ENCODE measurements around the gene GLIPR1L2. TPM values are rescaled to one million over a fixed set of nuclear protein-coding genes. Genes with fewer than 3 reads are reported as not detected.
"Not testable (repeated sequence)": the region's sequence is repeated elsewhere in the genome, so short reads cannot be mapped to it uniquely, and the experiment has no call there.

Gene GLIPR1L2
- total RNA-seq, 1 donor: 0.36 TPM

GRCh38 chr12:75437564-75437963 is 46.7 kb downstream of the GLIPR1L2 start:
- H3K4me1 ChIP-seq (ENCODE audit: insufficient read depth, low read length): peaks cover 15% of the 10 kb centered on the region
- H3K4me2 ChIP-seq (ENCODE audit: insufficient read depth, low read length): no peak overlapping the region
- no peaks in the 10 kb centered on the region for H3K27me3 ChIP-seq (ENCODE audit: insufficient read depth, low read length)
- H2AFZ ChIP-seq (ENCODE audit: low read length): no peak overlapping the region
- TF ChIP-seq CTCF (IDR thresholded peaks at IDR 0.05; ENCODE audit: extremely low read depth, low read depth, low read length): peak; percentile 50
- no peak overlapping the region for H3K4me3 ChIP-seq (ENCODE audit: insufficient read depth, low read length)
- H4K20me1 ChIP-seq (ENCODE audit: insufficient read depth, low read length): no peaks in the 10 kb centered on the region
- DNase-seq (ENCODE audit: insufficient read length, low spot score, missing footprints): peak; percentile 30
- no peaks in the 10 kb centered on the region for H3K79me2 ChIP-seq (ENCODE audit: insufficient read depth, low read length)
- H3K27ac ChIP-seq (ENCODE audit: low read depth, low read length): no peak overlapping the region
- H3K36me3 ChIP-seq (ENCODE audit: insufficient read depth, low read length): no peaks in the 10 kb centered on the region
- H3K9me3 ChIP-seq (ENCODE audit: low read depth, low read length): no peaks in the 10 kb centered on the region

GRCh38 chr12:75438059-75438754 is 47.3 kb downstream of the GLIPR1L2 start:
- DNase-seq (ENCODE audit: insufficient read length, low spot score, missing footprints): peak; percentile 11
- Histone ChIP-seq H3K36me3 (ENCODE audit: insufficient read depth, low read length) (no peaks in the 10 kb centered on the region), H3K79me2 (ENCODE audit: insufficient read depth, low read length) (no peaks in the 10 kb centered on the region), H3K4me1 (ENCODE audit: insufficient read depth, low read length) (peaks cover 15% of the 10 kb centered on the region), H3K4me3 (ENCODE audit: insufficient read depth, low read length) (no peak overlapping the region), H4K20me1 (ENCODE audit: insufficient read depth, low read length) (no peaks in the 10 kb centered on the region), H3K9me3 (ENCODE audit: low read depth, low read length) (no peaks in the 10 kb centered on the region), H2AFZ (ENCODE audit: low read length) (no peak overlapping the region), H3K27ac (ENCODE audit: low read depth, low read length) (no peak overlapping the region), H3K27me3 (ENCODE audit: insufficient read depth, low read length) (no peaks in the 10 kb centered on the region), H3K4me2 (ENCODE audit: insufficient read depth, low read length) (no peak overlapping the region)
- TF ChIP-seq CTCF (IDR thresholded peaks at IDR 0.05; ENCODE audit: extremely low read depth, low read depth, low read length): no peak

- Histone ChIP-seq H3K4me2 (ENCODE audit: insufficient read depth, low read length) (no peak overlapping the region), H3K9me3 (ENCODE audit: low read depth, low read length) (no peaks in the 10 kb centered on the region), H3K4me1 (ENCODE audit: insufficient read depth, low read length) (peaks cover 22% of the 10 kb centered on the region), H3K27me3 (ENCODE audit: insufficient read depth, low read length) (no peaks in the 10 kb centered on the region), H4K20me1 (ENCODE audit: insufficient read depth, low read length) (no peaks in the 10 kb centered on the region), H3K27ac (ENCODE audit: low read depth, low read length) (no peak overlapping the region), H2AFZ (ENCODE audit: low read length) (no peak overlapping the region), H3K79me2 (ENCODE audit: insufficient read depth, low read length) (no peaks in the 10 kb centered on the region), H3K4me3 (ENCODE audit: insufficient read depth, low read length) (no peak overlapping the region), H3K36me3 (ENCODE audit: insufficient read depth, low read length) (no peaks in the 10 kb centered on the region)
- peak; percentile 3 for DNase-seq (ENCODE audit: insufficient read length, low spot score, missing footprints)
- TF ChIP-seq CTCF (IDR thresholded peaks at IDR 0.05; ENCODE audit: extremely low read depth, low read depth, low read length): no peak
Measured at GRCh38 chr12:75439048-75439447, 48.2 kb downstream of the GLIPR1L2 start.

GRCh38 chr12:75439930-75440329 is 49.0 kb downstream of the GLIPR1L2 start:
- DNase-seq (ENCODE audit: insufficient read length, low spot score, missing footprints): no peak
- Histone ChIP-seq H2AFZ (ENCODE audit: low read length) (no peak overlapping the region), H3K27me3 (ENCODE audit: insufficient read depth, low read length) (no peaks in the 10 kb centered on the region), H3K79me2 (ENCODE audit: insufficient read depth, low read length) (no peaks in the 10 kb centered on the region), H3K4me1 (ENCODE audit: insufficient read depth, low read length) (peaks cover 30% of the 10 kb centered on the region), H3K4me3 (ENCODE audit: insufficient read depth, low read length) (no peak overlapping the region), H4K20me1 (ENCODE audit: insufficient read depth, low read length) (no peaks in the 10 kb centered on the region), H3K4me2 (ENCODE audit: insufficient read depth, low read length) (no peak overlapping the region), H3K27ac (ENCODE audit: low read depth, low read length) (no peak overlapping the region), H3K36me3 (ENCODE audit: insufficient read depth, low read length) (no peaks in the 10 kb centered on the region), H3K9me3 (ENCODE audit: low read depth, low read length) (no peaks in the 10 kb centered on the region)
- no peak for TF ChIP-seq CTCF (IDR thresholded peaks at IDR 0.05; ENCODE audit: extremely low read depth, low read depth, low read length)

- peaks cover 41% of the 10 kb centered on the region for H3K4me1 ChIP-seq (ENCODE audit: insufficient read depth, low read length)
- not testable (repeated sequence) for H3K9me3 ChIP-seq (ENCODE audit: low read depth, low read length); DNase-seq (ENCODE audit: insufficient read length, low spot score, missing footprints); H3K4me2 ChIP-seq (ENCODE audit: insufficient read depth, low read length); H3K27ac ChIP-seq (ENCODE audit: low read depth, low read length); H4K20me1 ChIP-seq (ENCODE audit: insufficient read depth, low read length); H3K27me3 ChIP-seq (ENCODE audit: insufficient read depth, low read length); H2AFZ ChIP-seq (ENCODE audit: low read length); H3K4me3 ChIP-seq (ENCODE audit: insufficient read depth, low read length); H3K36me3 ChIP-seq (ENCODE audit: insufficient read depth, low read length); H3K79me2 ChIP-seq (ENCODE audit: insufficient read depth, low read length)
Measured at GRCh38 chr12:75441687-75442449, 51.0 kb downstream of the GLIPR1L2 start.

- not testable (repeated sequence) for H4K20me1 ChIP-seq (ENCODE audit: insufficient read depth, low read length); H3K79me2 ChIP-seq (ENCODE audit: insufficient read depth, low read length); H3K27ac ChIP-seq (ENCODE audit: low read depth, low read length); H3K27me3 ChIP-seq (ENCODE audit: insufficient read depth, low read length); H3K4me2 ChIP-seq (ENCODE audit: insufficient read depth, low read length); H2AFZ ChIP-seq (ENCODE audit: low read length); H3K36me3 ChIP-seq (ENCODE audit: insufficient read depth, low read length); H3K9me3 ChIP-seq (ENCODE audit: low read depth, low read length); H3K4me3 ChIP-seq (ENCODE audit: insufficient read depth, low read length); DNase-seq (ENCODE audit: insufficient read length, low spot score, missing footprints)
- peaks cover 46% of the 10 kb centered on the region for H3K4me1 ChIP-seq (ENCODE audit: insufficient read depth, low read length)
Measured at GRCh38 chr12:75442454-75442853, 51.6 kb downstream of the GLIPR1L2 start.
